ENCODE data around the gene GPR15LG. TPM values are rescaled to one million over a fixed set of nuclear protein-coding genes. Genes with fewer than 3 reads are reported as not detected.

The GPR15LG gene
- total RNA-seq, 4 donors from 2014 or later, result not detected

DNA sequence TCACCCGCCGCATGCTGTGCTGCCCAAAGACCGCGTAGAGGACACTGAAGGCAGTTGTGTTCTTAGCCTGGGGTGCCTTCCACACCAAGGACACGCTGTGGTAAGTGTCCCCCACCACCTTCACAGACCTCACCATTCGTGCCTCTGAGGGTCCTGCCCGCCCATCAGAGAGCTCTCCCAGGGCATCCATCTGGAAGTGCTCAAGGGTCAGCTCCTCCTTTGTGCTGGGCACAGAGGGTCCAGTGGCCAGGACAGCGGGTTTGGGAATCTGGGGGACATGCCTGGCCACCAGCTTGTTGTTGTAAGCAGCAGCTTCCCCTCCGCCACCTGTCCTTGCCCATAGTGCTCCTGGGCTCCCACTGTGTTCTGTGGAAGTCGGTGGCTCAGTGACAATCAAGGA lies 58.8 kb downstream of the GPR15LG start:
- no peak overlapping the region for H3K4me3 ChIP-seq
- H3K4me1 ChIP-seq, result no peaks in the 10 kb centered on the region

DNA sequence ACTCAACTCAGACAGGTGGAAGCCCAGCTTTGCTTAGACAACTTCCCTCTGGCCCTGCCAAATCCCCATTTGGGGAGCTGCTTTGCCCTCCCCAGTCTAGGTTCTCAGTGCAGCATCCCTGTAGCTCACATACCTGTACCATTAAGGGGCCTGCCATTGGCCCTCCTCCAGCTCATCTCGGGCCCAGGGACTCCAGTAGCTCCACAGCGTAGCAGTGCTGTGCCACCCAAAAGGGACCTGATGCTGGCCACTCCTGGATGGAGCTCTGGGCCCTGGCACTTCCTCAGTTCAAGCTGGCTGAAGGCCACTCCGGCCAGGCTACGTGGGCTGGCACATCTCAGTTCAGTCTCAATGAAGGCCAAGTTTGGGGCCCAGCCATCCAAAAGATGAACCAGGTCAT lies 60.3 kb downstream of the GPR15LG start:
- no peak for DNase-seq
- intact Hi-C loops (cut with DNase I; ENCODE audit: low total_unique reads), result no loop called here
- TF ChIP-seq POLR2A (IDR thresholded peaks at IDR 0.05) (no peak), CTCF (IDR thresholded peaks at IDR 0.05) (no peak)
- Histone ChIP-seq H3K4me1 (no peaks in the 10 kb centered on the region), H3K36me3 (no peaks in the 10 kb centered on the region), H3K27ac (no peak overlapping the region), H3K4me3 (no peak overlapping the region), H3K9me3 (no peaks in the 10 kb centered on the region), H3K27me3 (no peaks in the 10 kb centered on the region)

More for the DNA sequence above, 58.8 kb downstream of the GPR15LG start:
- intact Hi-C loops (cut with DNase I; ENCODE audit: low total_unique reads), result no loop called here
- no peak for DNase-seq
- no peak overlapping the region for H3K27ac ChIP-seq
- H3K9me3 ChIP-seq, result no peaks in the 10 kb centered on the region
- TF ChIP-seq CTCF (IDR thresholded peaks at IDR 0.05) (no peak), POLR2A (IDR thresholded peaks at IDR 0.05) (no peak)
- H3K27me3 ChIP-seq, result no peaks in the 10 kb centered on the region
- no peaks in the 10 kb centered on the region for H3K36me3 ChIP-seq

- no peak for DNase-seq
- Histone ChIP-seq H3K36me3 (no peaks in the 10 kb centered on the region), H3K27ac (no peak overlapping the region), H3K9me3 (no peaks in the 10 kb centered on the region), H3K4me3 (no peak overlapping the region), H3K4me1 (no peaks in the 10 kb centered on the region), H3K27me3 (no peaks in the 10 kb centered on the region)
- TF ChIP-seq POLR2A (IDR thresholded peaks at IDR 0.05) (no peak), CTCF (IDR thresholded peaks at IDR 0.05) (no peak)
- intact Hi-C loops (cut with DNase I; ENCODE audit: low total_unique reads), result no loop called here
These were observed 60.9 kb downstream of the GPR15LG start for GRCh38 chr10:84234479-84234878.

Other genes with a start within 250 kb of the GPR15LG start
- 100 to 1,000 TPM in 2 of 4 donors, 10 to 100 TPM in 2; 83.6 to 141 (median 113) TPM for gene GHITM, start 34.3 kb upstream of the GPR15LG start, total RNA-seq
- 1 to 10 TPM in 2 of 4 donors, under 1 TPM in 1, not detected in 1; under 0.01 to 1.5 (median 1.0) TPM for gene CDHR1, start 20.7 kb downstream of the GPR15LG start, total RNA-seq
- not detected for gene LRIT2, start 51.7 kb downstream of the GPR15LG start, total RNA-seq
- gene LRIT1, start 67.7 kb downstream of the GPR15LG start, total RNA-seq, result not detected
- not detected for gene RGR, start 71.3 kb downstream of the GPR15LG start, total RNA-seq
- 100 to 1,000 TPM in 1 of 4 donors, 10 to 100 TPM in 3; 40.5 to 112 (median 54.0) TPM for gene CCSER2, start 154.8 kb downstream of the GPR15LG start, total RNA-seq